ENCODE results near the gene CDH23. TPM values are rescaled to one million over a fixed set of nuclear protein-coding genes. Genes with fewer than 3 reads are reported as not detected.

Gene CDH23
- total and polyA plus RNA-seq, 2 of the 8 experiments (the other 6 are each of a cell fraction or from before 2014, with no cell fraction given) = 1.9 to 4.9 TPM

- Histone ChIP-seq H3K4ac (replicated peaks; ENCODE audit: insufficient read length, low read depth, low read length) (no peak overlapping the region), H3K14ac (ENCODE audit: insufficient read length) (no peak overlapping the region), H3K27me3 (replicated peaks in 1 of 4; ENCODE audit: control insufficient read depth in 3 of 4, extremely low read depth in 1 of 4, insufficient read depth in 3 of 4, low read length in 3 of 4) (peaks cover 0 to 2% (median 0%) of the 10 kb centered on the region in 4 experiments; a peak in 3 of 7 replicates), H2BK5ac (ENCODE audit: low read depth, low read length) (no peak overlapping the region), H4K5ac (ENCODE audit: insufficient read length, low read depth, low read length) (no peak overlapping the region), H3K79me1 (ENCODE audit: low read depth, low read length) (no peaks in the 10 kb centered on the region), H2AFZ (ENCODE audit: low read length) (no peak overlapping the region), H2AK5ac (ENCODE audit: low read depth, low read length) (no peak overlapping the region), H2BK12ac (ENCODE audit: low read depth, low read length) (peak overlapping the region; percentile 20; the same call in 1 of the 2 replicates), H3K18ac (ENCODE audit: extremely low read depth, low read length) (0 out of 2 replicates have a peak overlapping the region, but pooled peaks have one; percentile 5), H4K8ac (ENCODE audit: extremely low read depth, insufficient read depth, low read length) (no peak overlapping the region), H2BK15ac (ENCODE audit: low read length) (no peak overlapping the region), H3K9me3 (ENCODE audit: insufficient read depth in 2 of 2, low read depth in 1 of 2, low read length in 1 of 2) (no peaks in the 10 kb centered on the region), H3K9ac (replicated peaks in 1 of 4; ENCODE audit: extremely low read depth in 1 of 4, low read depth in 3 of 4, low read length in 3 of 4) (no peak overlapping the region), H4K20me1 (replicated peaks in 1 of 2; ENCODE audit: control insufficient read depth in 1 of 2, insufficient read depth in 2 of 2, low read length in 2 of 2) (no peaks in the 10 kb centered on the region), H3K23me2 (ENCODE audit: low read depth, low read length) (no peaks in the 10 kb centered on the region), H2BK20ac (ENCODE audit: low read length) (no peak overlapping the region), H3K4me3 (ENCODE audit: extremely low read depth in 1 of 4, insufficient read depth in 2 of 4, low read depth in 3 of 4, low read length in 4 of 4) (no peak overlapping the region), H3K79me2 (ENCODE audit: control insufficient read depth in 1 of 2, insufficient read depth in 2 of 2, low read length in 2 of 2) (no peaks in the 10 kb centered on the region), H2BK120ac (replicated peaks; ENCODE audit: low read depth, low read length) (no peak overlapping the region), H3K23ac (ENCODE audit: insufficient read length) (no peak overlapping the region), H3K4me2 (ENCODE audit: insufficient read depth in 1 of 2, low read depth in 2 of 2, low read length in 2 of 2) (no peak overlapping the region), H4K91ac (replicated peaks; ENCODE audit: insufficient read length, low read length) (no peak overlapping the region), H3K56ac (replicated peaks; ENCODE audit: insufficient read length, low read depth, low read length) (no peak overlapping the region), H3K27ac (ENCODE audit: low read depth, low read length) (no peak overlapping the region), H3K36me3 (ENCODE audit: control insufficient read depth in 2 of 4, insufficient read depth in 4 of 4, low read length in 3 of 4) (no peaks in the 10 kb centered on the region), H3K4me1 (replicated peaks in 1 of 4; ENCODE audit: control insufficient read depth in 3 of 4, insufficient read depth in 4 of 4, low read length in 3 of 4) (peaks cover 10 to 20% (median 14%) of the 10 kb centered on the region in 4 experiments)
- 81% methylated on average over 6 of the region's 6 CpGs; no CpG with 5 or more reads in 1 of the 2 experiments for WGBS, 2 experiments (ENCODE audit: extremely low coverage in 1 of 2, insufficient coverage in 1 of 2, insufficient read length in 1 of 2, insufficient replicate concordance in 2 of 2, low coverage in 1 of 2, low lambda C conversion rate in 2 of 2, missing lambda C conversion rate in 1 of 2)
- no peak for FAIRE-seq
- no peak for DNase-seq (ENCODE audit: low read depth in 1 of 2, low spot score in 2 of 2)
- ChIA-PET POLR2A (ENCODE audit: partially characterized antibody) (no interaction called here), CTCF (ENCODE audit: partially characterized antibody) (interaction anchor here (0.9 to 10.0 kb wide), 13 partner anchors 8 to 330 kb away, joined by 3 to 62 read pairs (median 4); partner anchors contain the start of genes CDH23 and SLC29A3)
- TF ChIP-seq TCF12 (IDR thresholded peaks at IDR 0.05; ENCODE audit: low read depth, low read length) = no peak
- TF ChIP-seq SRF (IDR thresholded peaks at IDR 0.05; ENCODE audit: low read depth, low read length) = no peak
- no peak for TF ChIP-seq TEAD4 (IDR thresholded peaks at IDR 0.05; ENCODE audit: low read depth, low read length)
- no peak for TF ChIP-seq HDAC6 (IDR thresholded peaks at IDR 0.05; ENCODE audit: low read depth, low read length)
- no peak for TF ChIP-seq EGR1 (IDR thresholded peaks at IDR 0.05; ENCODE audit: borderline replicate concordance, low read depth, low read length)
- TF ChIP-seq MAX (IDR thresholded peaks at IDR 0.05) = no peak
- no peak for TF ChIP-seq SP2 (IDR thresholded peaks at IDR 0.05; ENCODE audit: low read length)
- no peak for TF ChIP-seq SP4 (IDR thresholded peaks at IDR 0.05; ENCODE audit: low read length)
- TF ChIP-seq CBX5 (IDR thresholded peaks at IDR 0.05; ENCODE audit: low read depth, low read length) = no peak
- TF ChIP-seq KDM1A (IDR thresholded peaks at IDR 0.05; ENCODE audit: borderline replicate concordance, low read length) = no peak
Observed at GRCh38 chr10:71644307-71645180, 247.8 kb downstream of the CDH23 start.
